Endometrial microvascular endothelial cells (primary cell): ENCODE results near the gene CELSR1. TPM values are rescaled to one million over a fixed set of nuclear protein-coding genes. Genes with fewer than 3 reads are reported as not detected.
"Not testable (repeated sequence)": the region's sequence is repeated elsewhere in the genome, so short reads cannot be mapped to it uniquely, and the experiment has no call there.

Experiments
- in situ Hi-C: cut with HindIII; loops from 2 replicates; pipeline ENCODE4 v1.10.0; 2017; ENCODE audit warnings: low sequenced_read_pairs, low pct_unique_long_range_greater_than_20kb; ENCODE audit errors: inconsistent ontology term
- total RNA-seq: library from RNA; depleted of rRNA; stranded (reverse); fragments of >200 nt; gene quantifications from one replicate; pipeline ENCODE4 v1.2.3, GENCODE V29; 2015; ENCODE audit errors: inconsistent ontology term

The CELSR1 gene
- total RNA-seq, 1 donor from 2014 or later: 0.19 TPM

DNA sequence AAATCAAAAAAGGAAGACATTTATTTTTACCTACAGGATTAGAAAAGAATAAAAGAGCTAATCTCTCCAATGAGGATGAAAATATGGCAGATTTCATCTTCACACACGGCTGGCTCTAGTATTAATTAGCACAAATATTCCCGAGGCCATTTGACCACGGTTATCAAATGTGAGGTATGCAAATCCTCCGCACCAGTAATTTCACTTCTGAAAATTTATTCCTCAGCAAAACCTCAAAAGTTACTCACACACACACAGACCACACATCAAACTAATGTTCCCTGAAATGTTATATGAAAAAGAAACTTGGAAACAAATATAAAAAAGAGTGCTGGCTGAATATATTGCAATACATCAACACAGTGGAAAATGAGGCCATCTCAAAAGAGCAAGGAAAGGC, 32.8 kb downstream of the CELSR1 start:
- in situ Hi-C loops: no loop called here

DNA sequence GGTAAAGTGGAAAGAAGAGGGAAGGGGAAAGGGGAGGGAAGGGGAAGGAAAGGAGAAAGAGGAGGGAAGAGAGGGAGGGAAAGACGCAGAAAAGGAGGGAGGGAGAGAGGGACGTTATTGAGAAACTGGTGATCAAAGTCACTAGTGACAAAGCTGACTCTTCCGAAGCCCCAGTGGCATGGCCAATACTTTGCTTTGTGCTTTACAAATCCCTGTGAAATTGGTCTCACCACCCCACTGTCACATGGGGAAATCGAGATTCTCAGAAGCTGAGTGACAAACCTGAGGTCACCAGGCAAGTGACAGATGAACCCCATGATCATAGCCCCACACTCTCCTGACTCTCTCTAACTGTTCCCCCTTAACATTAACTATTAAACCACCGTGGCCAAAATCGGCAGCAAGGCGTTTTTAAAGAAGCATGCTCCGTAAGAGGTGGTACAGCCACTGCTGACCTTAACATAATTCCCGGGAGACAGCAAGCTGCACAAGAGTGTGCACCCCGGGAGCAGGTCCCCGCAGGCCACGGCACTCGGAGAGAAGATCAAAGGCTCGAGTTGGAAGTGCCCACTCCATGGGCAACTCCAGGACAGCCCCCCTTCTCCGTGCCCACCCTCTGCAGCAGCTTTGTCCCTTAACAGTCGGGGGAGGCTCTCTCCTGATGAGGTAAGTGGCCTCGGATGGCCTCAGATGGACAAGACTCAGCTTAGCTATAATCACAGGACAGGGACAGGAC, 34.8 kb downstream of the CELSR1 start:
- in situ Hi-C loops: no loop called here

DNA sequence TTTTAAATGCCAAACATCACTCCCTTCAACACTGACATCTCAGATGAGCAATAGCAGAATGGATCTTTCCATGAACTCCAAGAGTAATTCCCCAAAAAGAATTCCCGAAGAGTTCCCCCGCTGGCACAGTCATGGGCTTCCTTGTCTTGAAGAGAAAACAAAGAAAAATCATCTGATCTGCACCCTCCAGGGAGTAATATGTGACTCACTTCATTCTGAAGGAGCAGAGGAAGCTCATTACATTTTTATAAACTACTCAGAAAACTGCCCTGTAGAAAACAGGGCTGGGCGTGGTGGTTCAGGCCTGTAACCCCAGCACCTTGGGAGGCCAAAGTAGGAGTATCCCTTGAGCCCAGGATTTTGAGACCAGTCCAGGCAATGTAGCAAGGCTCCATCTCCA, 35.7 kb downstream of the CELSR1 start:
- in situ Hi-C loops: no loop called here

DNA sequence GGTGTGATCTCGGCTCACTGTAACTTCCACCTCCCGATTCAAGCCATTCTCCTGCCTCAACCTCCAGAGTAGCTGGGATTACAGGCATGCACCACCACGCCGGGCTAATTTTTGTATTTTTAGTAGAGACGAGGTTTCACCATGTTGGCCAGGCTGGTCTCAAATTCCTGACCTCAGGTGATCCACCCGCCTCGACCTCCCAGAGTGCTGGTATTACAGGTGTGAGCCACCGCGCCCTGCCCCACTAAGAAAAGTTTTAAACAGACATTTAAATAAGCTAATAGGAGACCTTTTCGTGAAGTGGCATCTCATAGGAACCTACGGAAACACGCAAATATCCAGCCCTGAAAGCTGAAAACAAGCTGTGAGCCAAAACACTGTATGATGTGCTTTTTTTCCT, 36.2 kb downstream of the CELSR1 start:
- in situ Hi-C loops: not testable (repeated sequence)

DNA sequence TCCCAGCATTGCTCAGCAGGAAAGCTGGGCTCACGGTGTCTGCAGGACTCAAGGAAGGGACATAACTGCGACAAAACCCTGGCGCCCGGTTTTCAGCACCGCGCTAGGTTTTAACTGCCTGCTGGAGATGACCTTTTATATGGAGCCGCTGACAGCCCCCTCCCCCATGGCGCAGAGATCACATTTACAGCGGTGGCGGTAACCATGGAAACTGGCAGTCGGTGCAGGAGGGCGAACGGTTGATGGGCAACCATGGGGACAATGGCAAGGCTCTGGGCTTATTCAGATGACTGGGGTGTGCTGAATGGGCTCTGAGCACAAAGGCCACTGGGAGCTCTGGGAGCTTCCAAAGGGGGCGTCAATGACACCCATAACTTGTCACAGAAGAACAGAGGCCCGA, 37.2 kb downstream of the CELSR1 start:
- in situ Hi-C loops: no loop called here

DNA sequence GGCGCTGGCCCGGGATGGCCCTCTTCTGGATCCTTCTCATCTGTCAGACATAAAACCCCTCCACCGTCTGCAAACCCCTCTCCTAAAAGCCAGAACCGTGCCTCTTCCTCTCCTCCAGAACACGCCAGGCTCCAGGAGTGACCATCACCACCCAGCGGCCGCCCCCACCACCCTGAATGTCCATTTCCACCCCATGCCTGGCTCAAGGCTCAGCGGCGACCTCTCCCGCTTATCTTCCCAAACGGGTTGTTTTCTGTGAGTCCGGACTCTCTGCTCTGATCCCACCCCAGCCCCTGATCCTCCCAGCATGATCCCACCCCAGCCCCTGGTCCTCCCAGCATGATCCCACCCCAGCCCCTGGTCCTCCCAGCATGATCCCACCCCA, 37.6 kb downstream of the CELSR1 start:
- in situ Hi-C loops: no loop called here

DNA sequence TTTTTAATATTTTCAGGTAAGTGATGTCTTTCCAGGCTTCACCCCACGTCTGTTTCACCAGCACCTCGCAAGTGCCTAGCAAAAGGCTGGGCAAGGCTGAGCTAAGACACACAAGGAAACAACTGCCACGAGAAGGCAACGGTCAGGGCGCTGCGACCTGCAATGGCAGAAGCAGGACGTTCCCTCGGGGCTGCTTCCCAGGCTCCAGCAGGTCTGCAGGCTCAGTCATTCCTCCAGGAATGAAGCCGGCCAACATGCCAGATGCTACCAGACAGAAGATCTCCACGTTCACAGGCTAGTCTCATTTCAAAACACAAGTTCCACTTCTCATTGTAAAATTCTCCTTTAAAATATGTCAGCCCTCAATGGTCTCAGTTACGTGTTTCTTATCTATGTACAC, 45.5 kb downstream of the CELSR1 start:
- in situ Hi-C loops: no loop called here

DNA sequence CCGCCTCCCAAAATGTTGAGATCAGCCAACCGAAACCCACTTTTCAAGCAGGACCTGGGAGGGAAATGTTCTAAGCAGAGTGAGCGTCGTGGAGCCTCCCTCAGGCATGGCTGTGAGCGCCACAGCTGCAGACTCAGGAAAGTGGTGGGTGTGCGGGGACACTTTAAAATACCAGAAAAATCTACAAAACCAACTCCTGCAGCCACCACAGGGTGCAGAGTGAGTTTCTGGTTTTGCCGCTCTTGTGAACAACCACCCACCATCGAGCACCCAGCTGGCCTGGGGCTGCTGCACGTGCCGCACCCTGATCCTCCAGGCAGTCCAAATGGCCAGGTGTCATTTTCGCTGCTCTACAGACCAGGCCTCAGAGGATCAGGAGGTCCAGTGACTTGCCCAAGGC, 46.9 kb downstream of the CELSR1 start:
- in situ Hi-C loops: no loop called here

DNA sequence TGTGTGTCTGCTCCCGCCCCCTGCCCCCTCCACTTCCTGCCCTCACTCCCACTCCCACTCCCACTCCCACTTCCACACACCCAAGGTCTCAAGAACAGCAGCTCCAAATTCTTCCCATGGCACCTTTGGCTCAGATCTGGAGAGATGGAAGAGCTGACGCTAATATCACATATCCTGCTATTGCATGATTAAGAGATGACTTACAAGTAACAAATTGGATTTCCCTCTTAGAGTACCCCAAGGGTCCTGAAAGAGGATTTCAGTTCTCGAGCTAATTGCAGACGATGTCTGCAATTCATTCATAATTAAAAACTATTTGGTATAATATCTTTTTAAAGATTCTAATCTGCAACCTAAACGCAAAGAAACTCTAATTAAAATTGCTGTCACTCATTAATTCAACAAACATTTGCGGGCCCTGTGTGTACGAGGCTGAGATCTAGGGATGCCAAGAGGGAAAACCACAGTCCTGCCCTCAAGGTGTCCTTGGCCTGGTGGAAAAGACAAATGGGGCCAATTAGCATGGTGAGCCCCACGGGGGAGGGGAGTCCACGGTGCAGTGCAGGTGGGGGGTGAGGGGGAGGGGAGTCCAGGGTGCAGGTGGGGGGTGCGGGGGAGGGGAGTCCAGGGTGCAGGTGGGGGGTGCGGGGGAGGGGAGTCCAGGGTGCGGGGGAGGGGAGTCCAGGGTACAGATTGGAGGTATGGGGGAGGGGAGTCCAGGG, 50.3 kb downstream of the CELSR1 start:
- in situ Hi-C loops: no loop called here

DNA sequence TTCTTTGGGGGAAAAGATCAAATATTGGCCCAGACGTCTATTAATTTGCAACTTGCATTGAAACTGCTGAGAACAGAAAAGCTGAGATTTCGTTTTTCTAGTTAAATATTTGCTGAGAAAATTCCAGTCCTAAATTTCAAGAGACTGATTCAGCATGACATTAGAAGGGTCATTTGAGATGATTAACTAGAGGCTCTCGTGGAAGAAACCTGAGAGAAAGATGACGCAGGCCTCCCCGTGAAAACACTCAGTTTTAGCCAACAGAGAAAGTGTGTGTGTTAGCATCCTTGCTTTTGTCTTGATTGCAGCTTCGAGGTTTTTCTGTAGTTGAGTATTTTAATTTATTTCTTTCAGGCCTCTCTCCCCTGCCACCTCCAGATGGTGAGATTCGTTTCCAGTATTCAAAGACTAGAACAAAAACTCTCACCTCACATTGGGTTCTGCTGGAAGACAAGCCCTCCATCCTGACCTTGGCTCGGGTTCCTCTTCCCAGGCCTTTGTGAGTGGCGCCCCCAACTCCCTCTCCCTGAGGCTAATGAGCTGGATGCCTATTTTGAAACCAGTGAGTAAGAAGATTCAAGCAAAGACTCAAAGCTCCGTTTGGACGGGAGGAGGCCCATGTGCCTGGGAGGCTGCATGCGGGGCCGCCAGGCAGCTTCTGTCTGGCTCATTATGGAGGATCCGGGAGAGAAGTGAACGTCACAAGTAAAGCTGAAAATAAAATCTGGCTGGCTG, 52.4 kb downstream of the CELSR1 start:
- in situ Hi-C loops: no loop called here

DNA sequence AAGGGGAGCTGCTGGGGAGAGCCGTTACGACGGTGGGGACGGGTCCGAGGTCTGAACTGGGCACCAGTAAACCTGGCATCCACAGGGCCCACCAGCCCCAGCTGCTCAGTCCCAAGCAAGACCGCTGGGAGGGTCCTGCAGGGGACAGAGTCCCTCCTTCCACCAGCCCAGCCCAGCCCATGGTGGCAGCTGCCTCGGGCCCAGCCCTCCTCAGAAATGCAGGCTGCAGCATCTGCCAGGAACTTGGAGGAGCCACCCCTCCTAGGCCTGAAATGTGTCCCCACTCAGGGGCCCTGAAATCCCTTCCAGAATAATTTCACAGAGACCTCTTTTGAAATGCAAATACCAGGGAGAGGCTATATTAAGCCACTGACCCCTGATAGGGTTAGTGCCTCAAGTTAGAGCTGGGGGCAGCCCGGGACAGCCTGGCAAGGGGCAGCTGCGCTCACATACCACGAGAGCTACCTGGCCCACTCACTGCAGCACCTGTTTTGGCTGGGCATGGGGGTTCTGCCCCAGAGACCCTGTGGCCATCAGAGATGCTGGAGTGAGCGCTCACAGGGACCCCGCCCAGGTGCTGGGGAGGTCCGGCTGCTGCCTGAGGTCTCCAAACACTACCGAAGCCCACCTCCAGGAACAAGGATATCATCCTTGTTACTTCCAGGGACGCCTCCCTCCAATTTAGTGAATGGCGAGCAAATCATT, 53.1 kb downstream of the CELSR1 start:
- in situ Hi-C loops: no loop called here

DNA sequence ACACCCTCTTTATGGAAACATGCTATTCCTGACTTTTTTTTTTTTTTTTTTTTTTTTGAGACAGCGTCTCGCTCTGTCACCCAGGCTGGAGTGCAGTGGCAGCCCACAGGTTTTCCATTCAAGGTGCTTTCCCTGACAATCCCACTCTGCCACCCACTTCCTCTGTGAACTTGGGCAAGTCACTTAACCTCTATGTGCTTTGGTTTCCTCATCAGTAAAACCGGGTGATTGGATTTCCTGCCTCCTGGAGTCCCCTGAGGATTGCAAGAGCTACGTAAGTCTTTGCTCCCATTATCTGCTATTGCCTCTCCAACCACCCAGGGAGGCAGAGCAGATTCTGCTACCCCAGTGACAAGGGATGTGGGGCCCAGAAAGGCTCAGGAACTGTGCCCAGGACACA, 54.1 kb downstream of the CELSR1 start:
- in situ Hi-C loops: no loop called here

DNA sequence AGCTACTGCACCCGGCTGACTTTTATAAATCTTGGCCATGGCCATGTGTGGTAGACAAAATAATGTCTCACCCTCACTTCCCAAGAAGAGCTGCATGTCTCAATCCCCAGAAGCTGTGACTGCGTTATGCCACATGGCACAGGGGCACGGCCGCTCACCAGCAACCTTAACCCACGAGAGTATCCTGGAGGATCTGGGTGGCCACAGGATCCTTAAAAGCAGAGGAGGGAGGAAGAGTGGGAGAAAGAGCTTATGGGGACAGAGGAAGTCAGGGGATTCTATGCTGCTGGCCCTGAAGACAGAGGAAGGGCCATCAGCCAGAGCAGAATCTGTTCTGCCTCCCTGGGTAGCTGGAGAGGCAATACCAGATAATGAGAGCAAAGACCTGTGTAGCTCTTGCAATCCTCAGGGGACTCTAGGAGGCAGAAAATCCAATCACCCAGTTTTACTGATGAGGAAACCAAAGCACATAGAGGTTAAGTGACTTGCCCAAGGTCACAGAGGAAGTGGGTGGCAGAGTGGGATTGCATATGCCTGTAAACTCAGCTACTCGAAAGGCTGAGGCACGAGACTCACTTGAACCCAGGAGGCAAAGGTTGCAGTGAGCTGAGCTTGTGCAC, 55.3 kb downstream of the CELSR1 start:
- in situ Hi-C loops: no loop called here

DNA sequence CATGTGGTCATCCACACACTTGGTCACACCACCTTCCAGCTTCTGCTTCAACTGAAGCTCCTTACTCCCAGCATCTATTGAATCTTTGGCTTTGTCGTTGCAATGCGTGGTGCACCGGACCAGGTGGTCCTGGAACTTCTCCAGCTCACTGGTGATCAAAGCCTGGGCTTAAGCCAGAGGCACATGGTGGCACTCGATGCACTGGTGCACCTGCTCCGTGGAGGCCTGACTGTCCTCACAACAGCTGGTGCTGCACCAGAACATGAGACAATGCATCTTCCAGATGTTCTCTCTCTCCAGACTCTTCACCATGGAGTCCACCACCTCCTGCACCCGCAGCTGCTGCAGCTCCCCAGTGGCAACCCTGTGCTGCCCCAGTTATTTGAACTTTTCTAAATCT, 56.0 kb downstream of the CELSR1 start:
- in situ Hi-C loops: no loop called here

DNA sequence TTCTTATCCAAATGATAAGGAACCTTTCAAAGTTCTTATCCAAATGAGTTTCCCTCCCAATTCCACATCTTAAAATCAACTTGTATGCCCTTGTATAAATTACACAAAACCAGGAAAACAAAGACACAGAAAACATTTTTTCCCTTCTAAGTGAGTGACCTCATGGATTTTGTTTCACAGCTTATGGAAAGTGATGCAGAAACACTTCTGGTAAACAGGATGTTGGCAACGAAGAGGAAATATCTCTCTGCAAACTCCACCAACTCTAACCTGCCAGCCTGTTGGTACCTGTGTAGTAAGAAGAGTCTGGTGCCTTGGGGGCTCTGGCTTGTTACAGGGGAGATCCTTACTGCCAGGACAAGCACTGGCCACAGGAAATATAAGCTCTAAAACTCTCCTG, 57.0 kb downstream of the CELSR1 start:
- in situ Hi-C loops: no loop called here

DNA sequence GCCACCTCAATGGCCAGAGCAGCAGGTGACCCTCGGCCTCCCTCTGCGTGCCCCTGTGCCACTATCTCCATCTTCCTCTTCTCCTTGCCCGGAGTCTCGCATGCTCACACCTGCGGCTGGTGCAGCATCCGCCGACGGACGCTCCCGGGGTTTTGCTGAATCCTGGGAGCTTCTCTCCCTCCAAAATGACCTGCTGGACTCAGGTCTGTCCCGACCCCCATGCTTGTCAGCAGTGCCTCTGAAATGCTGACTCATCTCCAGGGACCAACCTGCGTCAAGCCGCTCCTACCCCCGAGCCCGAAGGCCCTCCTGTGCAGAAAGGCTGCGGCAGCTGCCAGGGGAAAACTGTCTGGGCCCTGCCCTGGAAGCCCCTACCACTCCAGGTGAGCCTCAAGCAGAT, 58.4 kb downstream of the CELSR1 start:
- in situ Hi-C loops: no loop called here

DNA sequence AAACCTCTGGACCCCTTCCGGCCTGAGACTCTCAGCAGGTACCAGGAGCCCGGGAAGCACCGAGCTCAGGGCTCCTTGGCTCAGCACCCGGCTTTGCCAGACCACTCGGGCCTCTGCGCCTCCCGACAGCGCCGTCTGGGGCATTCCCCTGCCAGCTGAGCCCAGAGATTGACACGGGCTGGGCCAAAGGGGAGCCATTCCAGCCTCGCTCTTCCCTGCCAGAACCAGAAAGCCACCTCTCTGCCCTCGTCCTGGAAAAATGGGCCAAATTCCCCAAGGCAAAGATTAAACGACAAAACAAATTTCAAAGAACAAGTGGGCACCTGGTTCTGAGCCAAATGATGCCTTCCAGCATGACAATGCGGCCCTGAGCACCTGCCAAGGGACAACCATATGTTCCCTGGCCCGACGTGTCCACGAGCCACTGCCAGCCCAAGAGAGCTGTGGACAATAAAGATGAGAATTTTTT, 59.3 kb downstream of the CELSR1 start:
- in situ Hi-C loops: no loop called here

DNA sequence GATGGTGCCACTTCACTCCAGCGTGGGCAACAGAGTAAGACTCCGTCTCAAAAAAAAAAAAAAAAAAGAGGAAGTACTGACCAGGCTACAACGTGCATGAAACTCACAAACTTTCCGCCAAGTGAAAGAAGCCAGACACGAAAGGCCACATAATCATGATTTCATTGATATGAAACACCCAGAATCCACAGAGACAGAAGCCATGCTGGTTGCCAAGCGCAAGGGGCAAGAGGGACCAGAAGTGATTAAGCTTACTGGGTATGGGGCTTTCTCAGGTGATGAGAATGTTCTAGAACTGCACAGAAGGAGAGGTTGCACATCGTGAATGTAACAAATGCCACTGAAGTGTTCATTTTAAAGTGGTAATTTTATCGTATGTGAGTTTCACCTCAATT, 60.9 kb downstream of the CELSR1 start:
- in situ Hi-C loops: no loop called here
